ENCODE results near the gene GPR158. TPM values are rescaled to one million over a fixed set of nuclear protein-coding genes. Genes with fewer than 3 reads are reported as not detected.

Gene GPR158
- total and polyA plus RNA-seq, 9 of the 15 experiments (the other 6 are each of a cell fraction or from before 2014, with no cell fraction given): 4.0 to 7.6 (median 5.0) TPM

- intact Hi-C loops (cut with micrococcal nuclease): no loop called here
- Histone ChIP-seq H3K4me2 (ENCODE audit: insufficient read depth, low read length) (no peak overlapping the region), H3K9ac (ENCODE audit: insufficient read depth in 1 of 2, low read depth in 2 of 2, low read length in 2 of 2) (no peak overlapping the region), H2AFZ (ENCODE audit: low read depth, low read length) (no peak overlapping the region), H3K79me2 (ENCODE audit: control insufficient read depth, insufficient read depth, low read length) (no peaks in the 10 kb centered on the region), H3K4me3 (no peak overlapping the region), H3K9me3 (replicated peaks; ENCODE audit: control insufficient read depth, insufficient read depth, low read depth, low read length) (no peaks in the 10 kb centered on the region), H3K36me3 (ENCODE audit: control insufficient read depth, insufficient read depth, low read length) (no peaks in the 10 kb centered on the region), H3K4me1 (replicated peaks in 1 of 2; ENCODE audit: control insufficient read depth in 2 of 2, insufficient read depth in 2 of 2, low read length in 2 of 2) (no peaks in the 10 kb centered on the region), H4K20me1 (replicated peaks; ENCODE audit: control insufficient read depth, insufficient read depth, low read length) (no peaks in the 10 kb centered on the region), H3K27ac (ENCODE audit: extremely low read depth, low read depth, low read length) (no peak overlapping the region), H3K9me1 (ENCODE audit: control insufficient read depth, insufficient read depth, low read length) (no peaks in the 10 kb centered on the region), H3K27me3 (ENCODE audit: control insufficient read depth in 2 of 2, insufficient read depth in 2 of 2, low read length in 2 of 2) (peaks cover 0 to 4% of the 10 kb centered on the region in 2 experiments; a peak in 1 of 5 replicates)
- 6% methylated on average over 2 of the region's 2 CpGs for WGBS (ENCODE audit: insufficient coverage, low coverage, missing lambda C conversion rate)
- ChIA-PET POLR2A (interaction anchor here (1.0 kb wide), 1 partner anchor 10 kb away, joined by 3 read pairs; no protein-coding TSS in a partner anchor), CTCF (ENCODE audit: low intra/inter-chr PET ratio) (no interaction called here)
- FAIRE-seq (no peak), ATAC-seq (no peak), DNase-seq (ENCODE audit: extremely low read depth in 1 of 4, low spot score in 3 of 4) (no peak)
- TF ChIP-seq, protein P1, sequence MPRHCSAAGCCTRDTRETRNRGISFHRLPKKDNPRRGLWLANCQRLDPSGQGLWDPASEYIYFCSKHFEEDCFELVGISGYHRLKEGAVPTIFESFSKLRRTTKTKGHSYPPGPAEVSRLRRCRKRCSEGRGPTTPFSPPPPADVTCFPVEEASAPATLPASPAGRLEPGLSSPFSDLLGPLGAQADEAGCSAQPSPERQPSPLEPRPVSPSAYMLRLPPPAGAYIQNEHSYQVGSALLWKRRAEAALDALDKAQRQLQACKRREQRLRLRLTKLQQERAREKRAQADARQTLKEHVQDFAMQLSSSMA (CRISPR knock-in tag; IDR thresholded peaks at IDR 0.05): no peak
- TF ChIP-seq SLC30A9 (CRISPR knock-in tag; IDR thresholded peaks at IDR 0.05) (no peak), STAT5B (CRISPR knock-in tag; IDR thresholded peaks at IDR 0.05) (no peak), MCM3 (IDR thresholded peaks at IDR 0.05) (no peak), NRF1 (conservative IDR thresholded peaks at IDR 0.05 in 1 of 2, IDR thresholded peaks at IDR 0.05 in 1 of 2) (no peak), ZBTB49 (CRISPR knock-in tag; IDR thresholded peaks at IDR 0.05; ENCODE audit: borderline replicate concordance) (no peak), ARID3A (IDR thresholded peaks at IDR 0.05; ENCODE audit: borderline replicate concordance, low read depth, low read length) (no peak)
- no TSS peak for BruUV-seq (replicated peaks)
- in situ Hi-C loops (cut with MboI): no loop called here
These were observed 471.6 kb downstream of the GPR158 start for GRCh38 chr10:25646371-25646770.
